Measurements from ENCODE around the gene PBX1.

- TF ChIP-seq CTCF (IDR thresholded peaks at IDR 0.05) (no peak), POLR2A (IDR thresholded peaks at IDR 0.05) (no peak)
Measured at GRCh38 chr1:164759144-164759920, 200.3 kb downstream of the PBX1 start.
